ENCODE measurements around the gene LIPH.
"Not testable (repeated sequence)": the region's sequence is repeated elsewhere in the genome, so short reads cannot be mapped to it uniquely, and the experiment has no call there.

LIPH gene

DNA sequence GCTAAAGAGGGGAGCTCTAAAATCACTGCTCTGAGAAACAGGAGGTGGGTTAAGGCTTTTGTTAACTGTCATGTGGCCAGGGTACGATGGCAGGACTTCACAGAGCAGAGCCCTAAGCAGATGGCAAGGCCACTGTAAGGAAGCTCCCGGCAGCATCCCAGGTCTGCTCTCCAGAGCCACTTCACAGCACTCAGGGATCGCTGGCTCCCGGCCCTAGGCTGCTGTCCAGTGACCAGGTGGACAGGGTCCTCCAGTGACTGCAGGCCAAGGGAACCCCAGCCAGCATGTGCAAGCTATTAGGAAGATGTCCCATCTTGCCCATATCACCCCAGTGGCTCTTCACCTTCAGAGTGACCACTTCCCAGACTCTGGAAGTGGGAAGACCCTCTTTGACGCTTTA lies 63.9 kb downstream of the LIPH start:
- DNase-seq = no peak
- no peak for ATAC-seq

- no peak for ATAC-seq
- no peak for DNase-seq
Measured at GRCh38 chr3:185486394-185486793, 66.0 kb downstream of the LIPH start.

DNA sequence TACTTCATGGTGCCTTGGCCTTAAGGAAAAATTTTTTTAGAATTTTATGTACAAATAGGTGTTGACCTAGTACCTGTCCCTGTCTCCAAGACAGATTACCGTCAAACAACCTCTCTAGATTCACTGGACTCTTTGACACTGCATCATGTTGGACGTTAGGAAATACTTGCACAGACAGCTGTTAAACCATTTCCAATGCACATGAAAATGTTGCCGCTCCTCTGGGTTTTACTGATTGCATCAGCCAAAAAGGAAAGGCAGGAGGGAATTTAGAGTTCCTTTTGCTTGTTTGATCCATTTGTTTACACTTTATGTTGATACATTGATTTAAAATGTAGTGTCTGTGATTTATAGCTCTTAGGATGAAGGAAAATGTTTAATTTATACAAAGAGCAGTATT lies 68.1 kb downstream of the LIPH start:
- DNase-seq = no peak
- ATAC-seq = no peak

GRCh38 chr3:185479373-185479945 lies 72.9 kb downstream of the LIPH start:
- DNase-seq (no peak), ATAC-seq (no peak)

DNA sequence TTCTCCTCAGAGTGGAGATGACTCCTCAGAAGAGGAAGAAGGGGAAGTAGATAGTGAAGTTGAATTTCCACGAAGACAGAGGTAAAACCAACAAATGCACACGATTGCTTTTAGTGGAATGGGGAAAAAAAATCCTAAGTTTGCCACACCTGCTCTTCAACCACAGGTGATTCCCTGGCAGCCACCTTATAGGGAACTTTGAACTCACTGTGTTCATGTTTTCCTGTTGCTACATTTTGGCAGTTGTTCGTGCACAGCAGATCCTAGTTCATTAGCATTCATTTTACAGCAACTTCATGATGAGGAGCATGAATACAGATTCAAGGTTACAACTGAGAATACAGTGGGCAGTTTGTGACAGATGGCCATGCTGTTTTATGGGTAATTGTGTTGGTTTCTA lies 75.1 kb downstream of the LIPH start:
- DNase-seq = no peak
- ATAC-seq = no peak

GRCh38 chr3:185474922-185475321 lies 77.5 kb downstream of the LIPH start:
- ATAC-seq, DNase-seq: not testable (repeated sequence)

- no peak for ATAC-seq
Measured at GRCh38 chr3:185473290-185473815, 79.0 kb downstream of the LIPH start.

GRCh38 chr3:185470323-185470722 lies 82.1 kb downstream of the LIPH start:
- ATAC-seq = no peak

More at GRCh38 chr3:185473290-185473815, 79.0 kb downstream of the LIPH start:
- DNase-seq = no peak

DNA sequence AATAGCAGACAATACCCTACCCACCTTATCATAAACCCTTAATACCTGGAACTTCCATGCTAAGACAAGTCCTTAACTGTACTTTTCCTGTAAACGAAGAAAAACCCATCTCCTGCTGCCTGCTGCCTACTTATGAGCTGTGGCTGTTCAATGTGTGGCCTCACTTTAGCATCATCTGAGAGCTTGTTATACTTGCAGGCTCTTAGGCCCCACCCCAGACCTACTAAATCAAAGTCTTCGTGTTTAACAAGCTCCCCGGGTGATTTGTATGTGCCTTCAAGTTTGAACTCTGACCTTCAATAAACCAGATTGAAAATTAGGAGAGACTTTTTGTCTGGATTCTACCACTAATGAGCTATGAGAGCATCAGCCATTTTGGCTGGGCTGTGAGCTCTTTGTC lies 82.8 kb downstream of the LIPH start:
- DNase-seq (no peak), ATAC-seq (no peak)

More at GRCh38 chr3:185470323-185470722, 82.1 kb downstream of the LIPH start:
- DNase-seq = no peak

DNA sequence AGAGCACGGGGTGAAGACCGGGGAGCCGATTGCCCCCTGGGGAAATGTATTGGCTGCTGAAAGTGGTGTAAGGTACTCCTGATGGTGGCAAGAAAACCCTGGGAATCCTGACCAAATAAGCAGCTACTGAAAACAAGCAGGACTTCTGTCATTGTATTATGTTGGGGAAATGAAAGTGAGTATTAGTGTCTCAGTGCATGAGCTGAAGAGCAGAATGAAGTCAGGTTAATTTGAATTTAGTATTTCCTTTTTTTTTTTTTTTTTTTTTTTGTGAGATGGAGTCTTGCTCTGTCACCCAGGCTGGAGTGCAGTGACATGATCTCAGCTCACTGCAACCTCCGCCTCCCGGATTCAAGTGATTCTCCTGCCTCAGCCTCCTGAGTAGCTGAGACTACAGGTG lies 86.3 kb downstream of the LIPH start:
- not testable (repeated sequence) for ATAC-seq, DNase-seq

DNA sequence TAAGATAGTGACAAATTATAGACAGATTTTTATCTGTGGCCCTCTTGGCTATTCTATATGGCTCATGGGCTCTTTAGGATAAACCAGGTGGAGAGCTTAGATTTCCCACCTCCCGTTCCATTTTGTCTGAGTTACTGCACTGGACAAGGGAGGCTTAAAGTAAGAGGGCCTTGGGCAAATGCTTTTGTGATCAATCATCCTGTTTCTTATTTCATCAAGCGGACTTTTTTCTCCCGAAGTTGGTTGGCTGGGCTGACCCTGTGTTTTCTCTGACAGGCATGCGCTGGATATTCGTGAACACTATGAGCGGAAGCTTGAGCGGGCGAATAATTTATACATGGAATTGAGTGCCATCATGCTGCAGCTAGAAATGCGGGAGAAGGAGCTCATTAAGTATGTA lies 86.9 kb downstream of the LIPH start:
- no peak for ATAC-seq
- DNase-seq = no peak

GRCh38 chr3:185460719-185461350 lies 91.6 kb downstream of the LIPH start:
- DNase-seq = no peak
- no peak for ATAC-seq

- DNase-seq (no peak), ATAC-seq (no peak)
Measured at GRCh38 chr3:185460309-185460708, 92.1 kb downstream of the LIPH start.

DNA sequence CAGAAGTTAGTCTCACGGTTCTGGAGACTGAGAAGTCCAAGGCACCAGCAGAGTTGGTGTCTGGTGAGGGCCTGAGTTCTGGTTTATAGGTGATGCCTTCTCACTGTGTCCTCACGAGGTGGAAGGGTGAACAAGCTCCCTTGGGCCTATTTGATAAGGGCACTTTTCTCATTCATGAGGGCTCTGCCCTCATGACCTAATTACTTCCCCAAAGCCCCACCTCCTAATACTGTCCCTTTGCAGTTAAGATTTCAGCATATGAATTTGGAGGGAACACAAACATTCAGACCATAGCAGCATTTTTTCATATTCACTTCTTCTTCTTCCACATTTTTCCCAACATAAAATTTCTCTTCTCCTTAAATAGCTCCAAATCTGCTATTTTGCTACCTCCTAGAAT lies 95.0 kb downstream of the LIPH start:
- ATAC-seq (no peak), DNase-seq (no peak)
